Lung (tissue), 4 donors: ENCODE results near the gene NRSN2. TPM values are rescaled to one million over a fixed set of nuclear protein-coding genes. Genes with fewer than 3 reads are reported as not detected.

Source experiments
- polyA plus RNA-seq, 2 donors: library from polyadenylated mRNA; stranded (reverse); fragments of 200-250 nt; gene quantifications; one replicate each; pipeline ENCODE4 v1.2.1, GENCODE V29; 2013
- total RNA-seq, 2 donors: library from RNA; depleted of rRNA in 1 of 2; stranded (reverse); fragments of >200 nt in 1 of 2; gene quantifications; one replicate each; pipeline ENCODE4 v1.2.1, GENCODE V29; 2014 to 2021
- donor health status: Bipolar disorder and iron deficiency.
- donor health status: healthy.
- donor health status: DM: yes; HTN: yes; CAD: no.

NRSN2 gene
- total and polyA plus RNA-seq, 4 donors: 15.3 to 43.7 (median 28.6) TPM

Other genes starting within 250 kb of the NRSN2 start
- gene DEFB126, start 204.5 kb upstream of the NRSN2 start, total RNA-seq: not detected
- not detected for gene DEFB126, start 204.5 kb upstream of the NRSN2 start, polyA plus RNA-seq
- gene DEFB127, start 189.7 kb upstream of the NRSN2 start, total RNA-seq: not detected
- gene DEFB127, start 189.7 kb upstream of the NRSN2 start, polyA plus RNA-seq: not detected
- gene DEFB128, start 157.4 kb upstream of the NRSN2 start, total RNA-seq: not detected
- not detected for gene DEFB128, start 157.4 kb upstream of the NRSN2 start, polyA plus RNA-seq
- not detected for gene DEFB129, start 119.9 kb upstream of the NRSN2 start, total RNA-seq
- gene DEFB129, start 119.9 kb upstream of the NRSN2 start, polyA plus RNA-seq: not detected
- not detected for gene DEFB132, start 89.4 kb upstream of the NRSN2 start, total RNA-seq
- not detected for gene DEFB132, start 89.4 kb upstream of the NRSN2 start, polyA plus RNA-seq
- 10 to 100 TPM; 14.4 to 22.4 TPM for gene C20orf96, start 56.4 kb upstream of the NRSN2 start, total RNA-seq
- gene C20orf96, start 56.4 kb upstream of the NRSN2 start, polyA plus RNA-seq: 1 to 10 TPM; 5.2 to 6.6 TPM
- gene ZCCHC3, start 49.5 kb upstream of the NRSN2 start, total RNA-seq: 10 to 100 TPM; 15.3 to 27.8 TPM
- 10 to 100 TPM; 10.4 to 12.0 TPM for gene ZCCHC3, start 49.5 kb upstream of the NRSN2 start, polyA plus RNA-seq
- 10 to 100 TPM in 1 of 2 donors, 1 to 10 TPM in 1; 6.8 to 15.9 TPM for gene SOX12, start 21.6 kb upstream of the NRSN2 start, total RNA-seq
- 1 to 10 TPM; 2.7 to 4.1 TPM for gene SOX12, start 21.6 kb upstream of the NRSN2 start, polyA plus RNA-seq
- 10 to 100 TPM in 1 of 2 donors, 1 to 10 TPM in 1; 7.6 to 39.4 TPM for gene TRIB3, start 33.6 kb downstream of the NRSN2 start, total RNA-seq
- 10 to 100 TPM; 29.9 to 36.5 TPM for gene TRIB3, start 33.6 kb downstream of the NRSN2 start, polyA plus RNA-seq
- 100 to 1,000 TPM in 1 of 2 donors, 10 to 100 TPM in 1; 58.3 to 102 TPM for gene RBCK1, start 61.2 kb downstream of the NRSN2 start, total RNA-seq
- gene RBCK1, start 61.2 kb downstream of the NRSN2 start, polyA plus RNA-seq: 100 to 1,000 TPM in 1 of 2 donors, 10 to 100 TPM in 1; 95.9 to 108 TPM
- gene TBC1D20, start 115.4 kb downstream of the NRSN2 start, total RNA-seq: 10 to 100 TPM; 33.8 to 42.4 TPM
- gene TBC1D20, start 115.4 kb downstream of the NRSN2 start, polyA plus RNA-seq: 10 to 100 TPM; 15.7 to 20.6 TPM
- 100 to 1,000 TPM in 1 of 2 donors, 10 to 100 TPM in 1; 83.5 to 186 TPM for gene CSNK2A1, start 196.7 kb downstream of the NRSN2 start, total RNA-seq
- 10 to 100 TPM; 20.5 to 37.9 TPM for gene CSNK2A1, start 196.7 kb downstream of the NRSN2 start, polyA plus RNA-seq